HG02852 (cell line): ENCODE measurements around the gene AKR1C2.
"Not testable (repeated sequence)": the region's sequence is repeated elsewhere in the genome, so short reads cannot be mapped to it uniquely, and the experiment has no call there.

Experiments used
- ATAC-seq: cut with Tn5 transposase; IDR thresholded peaks from one replicate; pipeline ENCODE4 v1.9.1; 2021; ENCODE audit warnings: mild to moderate bottlenecking, moderate library complexity; ENCODE audit not compliant: unreplicated experiment

Gene AKR1C2

DNA sequence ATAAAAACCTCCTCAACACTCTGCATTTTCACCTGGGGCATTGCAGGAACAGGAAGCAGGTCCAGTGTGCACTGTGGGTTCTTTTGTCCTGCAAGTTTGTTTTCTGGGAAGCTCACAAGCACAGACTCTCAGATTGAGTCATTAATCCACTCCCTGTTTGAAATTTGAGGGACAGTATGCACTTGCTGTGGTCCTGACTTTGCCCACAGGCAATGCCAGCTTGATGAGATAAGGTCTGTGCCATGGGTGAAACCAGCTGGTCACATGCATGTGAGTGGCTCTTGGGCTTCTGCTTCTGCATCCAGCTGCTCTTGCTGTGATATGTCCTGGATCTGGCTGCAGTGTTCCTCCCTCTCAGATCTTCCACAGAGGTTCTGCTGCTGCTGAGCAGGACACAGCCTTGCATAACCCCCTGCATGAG, 21.8 kb upstream of the AKR1C2 start:
- ATAC-seq, result not testable (repeated sequence)

- no peak for ATAC-seq
Observed at GRCh38 chr10:5023177-5023805, 19.6 kb upstream of the AKR1C2 start.

DNA sequence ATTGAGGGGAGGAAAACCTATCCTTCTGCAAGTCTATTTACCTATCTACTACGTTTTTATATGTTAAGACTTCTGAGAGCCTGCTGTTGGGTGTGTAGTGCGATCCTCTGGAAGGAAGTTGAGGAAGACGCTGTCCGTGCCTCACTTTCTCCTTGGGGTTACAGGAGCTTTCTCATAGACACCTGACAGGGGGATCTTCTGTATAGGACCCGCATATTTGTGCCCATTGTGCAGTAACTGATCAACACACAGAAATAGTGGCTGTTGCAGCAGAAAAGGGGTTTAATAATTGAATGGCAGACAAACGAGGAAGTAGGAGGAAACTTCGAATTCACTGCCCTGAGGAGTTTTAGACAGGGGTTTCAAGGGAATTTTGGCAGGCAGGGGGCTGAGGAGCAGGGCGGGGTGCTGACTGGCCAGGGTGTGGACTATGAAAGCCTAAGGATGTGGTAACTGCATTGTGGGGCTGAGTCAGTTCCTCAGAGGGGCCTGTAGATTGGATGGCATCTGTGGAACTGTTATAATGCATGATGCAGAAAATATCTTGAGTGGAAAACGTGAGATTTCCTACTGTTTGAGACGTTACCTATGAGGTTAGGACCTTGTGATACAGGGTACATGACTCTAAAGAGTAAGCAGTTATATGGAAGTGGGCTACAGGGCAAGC, 18.1 kb upstream of the AKR1C2 start:
- ATAC-seq, result not testable (repeated sequence)

GRCh38 chr10:5019770-5020612, 16.3 kb upstream of the AKR1C2 start:
- ATAC-seq, result not testable (repeated sequence)

GRCh38 chr10:5018671-5019277, 15.1 kb upstream of the AKR1C2 start:
- not testable (repeated sequence) for ATAC-seq

GRCh38 chr10:5018134-5018533, 14.5 kb upstream of the AKR1C2 start:
- no peak for ATAC-seq

DNA sequence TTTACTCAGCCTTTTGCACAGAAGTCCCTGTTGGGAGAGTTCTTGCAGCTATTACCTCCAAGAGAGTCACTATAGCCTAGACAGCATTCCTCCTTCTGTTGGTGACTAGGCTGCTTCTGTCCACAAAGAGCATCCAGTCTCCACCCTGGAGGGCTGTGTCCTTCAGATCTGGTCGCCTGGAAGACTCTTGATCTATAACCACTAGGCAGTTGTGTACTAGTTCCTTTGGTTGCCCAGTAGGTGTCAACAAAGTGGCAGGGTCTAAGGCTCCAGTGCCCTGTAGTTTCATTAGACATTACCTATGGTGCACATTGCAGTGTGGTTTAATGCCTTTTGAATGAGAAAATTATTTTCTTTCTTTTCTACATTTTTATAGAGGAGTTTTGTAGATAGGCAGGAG, 11.3 kb upstream of the AKR1C2 start:
- no peak for ATAC-seq

GRCh38 chr10:5014200-5014910, 10.7 kb upstream of the AKR1C2 start:
- not testable (repeated sequence) for ATAC-seq

- no peak for ATAC-seq
Observed at GRCh38 chr10:5013385-5013784, 9.7 kb upstream of the AKR1C2 start.

DNA sequence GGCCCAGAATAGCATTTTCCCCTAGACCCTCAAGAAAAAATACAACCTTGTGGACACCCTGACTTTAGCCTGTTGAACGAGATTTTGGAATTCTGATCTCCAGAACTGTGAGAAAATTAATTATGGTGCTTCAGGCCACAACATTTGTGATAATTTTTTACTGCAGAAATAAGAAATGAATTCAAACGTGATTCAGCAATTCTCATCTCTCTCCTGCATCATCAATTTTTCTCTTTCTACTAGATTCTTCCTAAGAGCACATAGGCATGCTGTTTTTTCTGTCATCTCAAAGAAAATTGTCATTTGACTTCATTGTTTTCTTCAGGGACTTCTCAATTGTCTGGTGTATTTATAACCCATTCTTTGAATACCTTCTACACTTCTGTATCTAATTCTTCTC, 8.9 kb upstream of the AKR1C2 start:
- no peak for ATAC-seq

DNA sequence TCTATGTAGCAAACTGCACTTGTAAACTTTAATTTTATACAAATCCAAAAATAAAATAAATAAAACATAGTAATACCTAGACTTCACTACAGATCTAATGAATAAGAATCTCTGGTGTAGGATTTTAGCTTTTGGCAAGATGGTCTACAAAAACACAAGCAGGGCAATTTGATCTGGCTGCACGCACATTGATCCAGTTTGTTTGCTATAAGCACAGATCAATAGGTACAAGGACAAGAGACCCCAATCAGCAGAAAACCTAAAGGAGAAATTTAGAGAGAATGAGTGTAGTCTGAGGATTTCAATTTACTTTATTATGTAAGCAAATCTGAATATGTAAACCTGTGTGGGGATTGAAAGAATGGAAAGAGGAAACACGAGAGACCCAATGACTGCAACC, 7.7 kb upstream of the AKR1C2 start:
- not testable (repeated sequence) for ATAC-seq

- ATAC-seq, result not testable (repeated sequence)
Observed at GRCh38 chr10:5010043-5010442, 6.4 kb upstream of the AKR1C2 start.

- ATAC-seq, result not testable (repeated sequence)
Observed at GRCh38 chr10:5008857-5009548, 5.3 kb upstream of the AKR1C2 start.

- not testable (repeated sequence) for ATAC-seq
Observed at GRCh38 chr10:5004501-5004900, 844 bp upstream of the AKR1C2 start.

GRCh38 chr10:5004030-5004385, 351 bp upstream of the AKR1C2 start:
- not testable (repeated sequence) for ATAC-seq

GRCh38 chr10:5002013-5002727, 1.5 kb downstream of the AKR1C2 start:
- ATAC-seq, result no peak

- no peak for ATAC-seq
Observed at GRCh38 chr10:4998671-4999070, 5.0 kb downstream of the AKR1C2 start.

DNA sequence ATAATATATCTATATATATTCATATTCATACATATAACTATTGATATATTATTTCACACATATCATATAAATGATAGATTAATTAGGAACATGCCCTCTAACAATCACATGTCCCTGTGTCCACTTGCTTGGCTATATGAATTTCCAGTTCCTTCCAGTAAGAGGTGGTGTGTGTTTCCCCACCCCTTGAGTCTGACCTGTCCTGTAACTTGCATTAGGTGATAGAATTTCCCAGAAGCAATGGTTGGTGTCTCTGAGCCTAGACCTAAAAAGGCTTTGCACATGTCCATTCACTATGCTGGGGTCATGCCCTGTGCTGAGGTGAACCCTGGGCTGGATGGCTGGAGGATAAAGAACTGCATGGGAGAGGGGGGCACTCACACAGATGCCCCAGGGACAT, 9.4 kb downstream of the AKR1C2 start:
- ATAC-seq, result not testable (repeated sequence)

- ATAC-seq, result not testable (repeated sequence)
Observed at GRCh38 chr10:4992564-4992963, 11.1 kb downstream of the AKR1C2 start.
